ENCODE results near the gene LCN9. TPM values are rescaled to one million over a fixed set of nuclear protein-coding genes. Genes with fewer than 3 reads are reported as not detected.
"Not testable (repeated sequence)": the region's sequence is repeated elsewhere in the genome, so short reads cannot be mapped to it uniquely, and the experiment has no call there.

Gene LCN9
- total RNA-seq, 4 donors from 2014 or later, result not detected

DNA sequence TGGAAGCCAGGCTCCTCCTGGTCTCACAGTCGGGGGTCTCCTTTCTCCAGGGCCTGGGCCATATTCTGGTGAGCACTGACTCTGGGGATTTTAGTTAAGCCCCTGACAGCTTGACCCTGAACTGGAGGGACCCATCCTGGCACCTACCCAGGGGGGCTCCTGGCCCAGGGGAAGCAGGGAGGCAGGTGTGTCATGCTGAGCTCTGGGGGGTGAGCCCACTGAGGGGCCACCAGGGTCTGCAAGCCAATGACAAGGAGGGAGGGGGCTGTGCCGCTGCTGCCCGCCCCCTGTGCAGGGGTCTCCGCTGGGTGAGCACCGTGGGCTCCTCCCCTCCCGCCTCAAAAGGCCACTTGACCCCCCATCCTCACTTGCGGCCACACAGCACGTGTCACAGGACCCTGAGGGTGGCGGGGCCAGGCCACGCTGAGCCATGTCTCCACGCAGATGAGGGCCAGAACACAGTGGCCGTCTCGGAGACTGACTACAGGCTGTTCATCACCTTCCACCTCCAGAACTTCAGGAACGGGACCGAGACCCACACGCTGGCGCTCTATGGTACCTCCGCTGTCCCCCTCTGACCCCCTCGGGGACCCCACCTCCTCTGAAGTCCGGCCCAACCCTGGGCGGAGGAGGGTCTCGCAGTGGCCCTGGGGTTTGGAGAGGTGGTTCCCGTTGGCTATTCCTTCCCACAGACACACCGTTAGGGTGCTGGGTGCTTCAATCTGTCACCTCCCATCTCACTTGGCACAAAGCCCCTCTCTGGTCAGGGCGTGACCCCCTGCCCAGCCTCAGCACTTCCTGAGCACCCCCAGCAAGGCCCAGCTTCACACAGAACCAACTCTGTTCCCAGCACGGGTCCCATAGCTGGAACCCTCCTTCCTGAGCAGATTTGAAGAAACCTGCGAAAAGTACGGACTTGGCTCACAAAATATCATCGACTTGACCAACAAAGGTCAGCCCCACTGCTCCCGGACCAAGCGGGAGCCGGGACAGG is 2.0 kb downstream of the LCN9 start:
- TF ChIP-seq, protein P1, sequence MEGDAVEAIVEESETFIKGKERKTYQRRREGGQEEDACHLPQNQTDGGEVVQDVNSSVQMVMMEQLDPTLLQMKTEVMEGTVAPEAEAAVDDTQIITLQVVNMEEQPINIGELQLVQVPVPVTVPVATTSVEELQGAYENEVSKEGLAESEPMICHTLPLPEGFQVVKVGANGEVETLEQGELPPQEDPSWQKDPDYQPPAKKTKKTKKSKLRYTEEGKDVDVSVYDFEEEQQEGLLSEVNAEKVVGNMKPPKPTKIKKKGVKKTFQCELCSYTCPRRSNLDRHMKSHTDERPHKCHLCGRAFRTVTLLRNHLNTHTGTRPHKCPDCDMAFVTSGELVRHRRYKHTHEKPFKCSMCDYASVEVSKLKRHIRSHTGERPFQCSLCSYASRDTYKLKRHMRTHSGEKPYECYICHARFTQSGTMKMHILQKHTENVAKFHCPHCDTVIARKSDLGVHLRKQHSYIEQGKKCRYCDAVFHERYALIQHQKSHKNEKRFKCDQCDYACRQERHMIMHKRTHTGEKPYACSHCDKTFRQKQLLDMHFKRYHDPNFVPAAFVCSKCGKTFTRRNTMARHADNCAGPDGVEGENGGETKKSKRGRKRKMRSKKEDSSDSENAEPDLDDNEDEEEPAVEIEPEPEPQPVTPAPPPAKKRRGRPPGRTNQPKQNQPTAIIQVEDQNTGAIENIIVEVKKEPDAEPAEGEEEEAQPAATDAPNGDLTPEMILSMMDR (IDR thresholded peaks at IDR 0.05), result no peak
- TF ChIP-seq POLR2A (IDR thresholded peaks at IDR 0.05), result no peak
- WGBS, 2 donors, result 78 to 88% methylated on average over 11 to 29 of the region's 32 CpGs
- H3K27me3 ChIP-seq, result no peaks in the 10 kb centered on the region

DNA sequence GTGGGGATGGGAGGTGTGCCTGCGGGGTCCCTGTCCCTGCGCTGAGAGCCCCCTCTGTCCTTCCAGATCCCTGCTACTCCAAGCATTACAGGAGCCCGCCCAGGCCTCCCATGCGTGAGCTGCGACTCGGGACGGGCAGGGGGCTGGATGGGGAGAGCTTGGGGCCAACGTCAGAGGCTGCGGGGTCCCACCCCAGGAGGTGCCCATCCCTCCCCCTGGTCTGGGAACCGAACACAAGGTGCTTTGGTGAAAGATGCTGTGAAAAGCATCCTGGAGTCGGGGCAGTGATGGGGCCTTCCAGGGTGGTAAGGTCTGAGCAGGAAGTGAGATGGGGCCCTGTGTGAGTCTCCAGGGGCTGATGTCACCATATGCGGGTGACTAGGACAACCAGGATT is 2.7 kb downstream of the LCN9 start:
- H3K27ac ChIP-seq, result no peak overlapping the region
- no peaks in the 10 kb centered on the region for H3K36me3 ChIP-seq
- no peaks in the 10 kb centered on the region for H3K9me3 ChIP-seq
- no peak for DNase-seq
- no peaks in the 10 kb centered on the region for H3K4me1 ChIP-seq
- no peak for TF ChIP-seq POLR2A (IDR thresholded peaks at IDR 0.05)
- TF ChIP-seq, protein P1 (IDR thresholded peaks at IDR 0.05), result no peak
- intact Hi-C loops (cut with DNase I), result no loop called here
- WGBS, 2 donors, result 85% methylated on average over 11 to 12 of the region's 12 CpGs
- no peak overlapping the region for H3K4me3 ChIP-seq (replicated peaks in 1 of 3)
- no peaks in the 10 kb centered on the region for H3K27me3 ChIP-seq

More for the DNA sequence above, 2.0 kb downstream of the LCN9 start:
- no peaks in the 10 kb centered on the region for H3K4me1 ChIP-seq
- DNase-seq, result no peak
- intact Hi-C loops (cut with DNase I), result no loop called here
- no peaks in the 10 kb centered on the region for H3K36me3 ChIP-seq
- H3K27ac ChIP-seq, result no peak overlapping the region
- no peaks in the 10 kb centered on the region for H3K9me3 ChIP-seq
- no peak overlapping the region for H3K4me3 ChIP-seq (replicated peaks in 1 of 3)

DNA sequence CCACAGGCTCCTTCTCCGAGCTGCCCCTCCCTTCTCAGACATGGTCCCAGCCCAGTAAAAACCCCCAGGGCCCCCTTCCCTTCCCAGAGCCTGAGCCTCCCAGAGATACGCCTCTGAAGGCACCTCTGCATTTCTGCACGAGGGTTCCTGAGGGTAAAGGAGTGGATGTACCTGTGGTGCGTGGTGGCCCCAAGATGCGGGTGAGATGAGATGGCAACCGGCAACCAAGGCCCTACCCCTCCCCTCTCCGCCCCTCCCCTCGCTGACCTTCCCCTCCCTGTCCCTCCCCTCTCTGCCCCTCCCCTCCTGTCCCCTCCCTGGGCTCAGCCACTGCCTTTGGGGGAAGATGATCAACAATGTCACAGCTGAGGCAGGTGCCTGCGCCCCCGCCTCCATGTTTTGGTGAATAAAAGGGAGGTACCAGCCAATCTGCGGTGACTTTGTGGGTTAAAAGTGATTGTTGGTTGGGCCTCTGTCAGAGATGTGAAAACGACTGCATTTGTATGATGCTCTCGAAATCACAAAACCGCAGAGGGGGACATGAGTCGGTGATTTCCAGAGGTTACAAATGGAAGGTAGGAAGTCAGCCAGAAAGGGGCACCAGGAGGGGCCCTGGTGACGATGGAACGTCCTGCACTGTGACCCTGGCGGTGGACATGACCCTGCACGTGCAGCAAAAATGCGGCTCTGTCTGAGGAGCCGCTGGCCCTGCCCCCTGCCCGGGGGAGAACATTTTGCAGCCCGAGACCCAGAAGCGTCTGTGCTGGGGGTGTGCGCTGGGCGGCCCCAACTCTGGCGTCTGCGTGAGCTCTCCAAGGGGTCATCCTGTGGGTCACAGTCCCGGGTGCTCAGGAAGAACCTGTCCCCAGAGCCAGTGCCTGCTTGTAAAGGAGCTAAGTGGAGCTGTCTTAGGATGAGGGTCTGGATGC is 3.7 kb downstream of the LCN9 start:
- no peak overlapping the region for H3K4me3 ChIP-seq (replicated peaks in 1 of 3)
- no peaks in the 10 kb centered on the region for H3K27me3 ChIP-seq
- H3K27ac ChIP-seq, result no peak overlapping the region
- intact Hi-C loops (cut with DNase I), result no loop called here
- TF ChIP-seq, protein P1 (IDR thresholded peaks at IDR 0.05), result no peak
- TF ChIP-seq POLR2A (IDR thresholded peaks at IDR 0.05), result no peak
- WGBS, 2 donors, result 62 to 69% methylated on average over 22 to 28 of the region's 29 CpGs
- H3K4me1 ChIP-seq, result no peaks in the 10 kb centered on the region
- H3K9me3 ChIP-seq, result no peaks in the 10 kb centered on the region
- H3K36me3 ChIP-seq, result no peaks in the 10 kb centered on the region
- no peak for DNase-seq

DNA sequence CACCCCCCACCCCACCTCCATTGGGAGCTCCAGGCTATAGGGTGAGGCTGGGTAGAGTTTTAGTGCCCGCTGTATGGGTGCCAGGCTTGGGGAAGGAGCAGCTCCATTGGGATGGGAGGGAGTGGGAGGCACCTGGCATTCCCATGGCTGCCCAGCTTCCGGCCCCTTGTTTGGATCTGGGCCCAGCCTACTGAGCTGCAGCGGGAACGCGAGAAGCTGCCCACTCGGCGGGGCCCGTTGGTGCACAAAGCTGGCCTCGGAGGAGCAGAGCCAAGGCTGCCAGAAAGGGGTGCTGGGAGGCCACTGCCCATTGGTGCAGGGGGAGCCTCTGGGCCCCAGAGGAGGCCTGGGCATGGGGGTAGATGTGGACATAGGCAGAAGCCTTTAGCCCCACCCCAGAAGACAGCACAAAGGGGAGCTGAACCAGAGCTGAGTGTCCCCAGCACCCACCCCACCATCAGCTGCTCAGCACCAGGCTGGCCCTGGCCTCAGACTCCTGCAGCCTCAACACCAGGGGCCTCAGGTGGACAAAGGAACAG is 4.4 kb downstream of the LCN9 start:
- Histone ChIP-seq H3K27me3 (no peaks in the 10 kb centered on the region), H3K9me3 (no peaks in the 10 kb centered on the region), H3K4me1 (no peaks in the 10 kb centered on the region), H3K27ac (no peak overlapping the region), H3K4me3 (replicated peaks in 1 of 3) (no peak overlapping the region), H3K36me3 (no peaks in the 10 kb centered on the region)
- 48 to 71% methylated on average over 9 of the region's 9 CpGs for WGBS, 2 donors
- intact Hi-C loops (cut with DNase I), result no loop called here
- TF ChIP-seq, protein P1 (IDR thresholded peaks at IDR 0.05), result no peak
- no peak for TF ChIP-seq POLR2A (IDR thresholded peaks at IDR 0.05)
- DNase-seq, result peak in 1 of 2 donors; percentile 31

DNA sequence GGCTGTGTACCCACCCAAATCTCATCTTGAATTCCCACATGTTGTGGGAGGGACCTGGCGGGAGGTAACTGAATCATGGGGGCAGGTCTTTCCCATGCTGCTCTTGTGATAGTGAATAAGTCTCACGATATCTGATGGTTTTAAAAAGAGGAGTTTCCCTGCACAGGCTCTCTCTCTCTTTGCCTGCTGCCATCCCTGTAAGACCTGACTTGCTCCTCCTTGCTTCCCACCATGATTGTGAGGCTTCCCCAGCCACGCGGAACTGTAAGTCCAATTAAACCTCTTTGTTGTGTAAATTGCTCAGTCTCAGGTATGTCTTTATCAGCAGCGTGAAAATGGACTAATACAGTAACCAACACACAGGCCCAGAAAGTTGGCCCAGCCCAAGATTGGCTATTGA is 5.9 kb downstream of the LCN9 start:
- H3K27me3 ChIP-seq; H3K4me3 ChIP-seq (replicated peaks in 1 of 3); H3K4me1 ChIP-seq; H3K27ac ChIP-seq; H3K36me3 ChIP-seq; intact Hi-C loops (cut with DNase I); H3K9me3 ChIP-seq; DNase-seq: not testable (repeated sequence)
- WGBS, 2 donors, result 94 to 97% methylated on average over 5 of the region's 5 CpGs

All from thyroid gland (tissue), 4 donors.